Measurements from ENCODE around the gene VDR.

DNA sequence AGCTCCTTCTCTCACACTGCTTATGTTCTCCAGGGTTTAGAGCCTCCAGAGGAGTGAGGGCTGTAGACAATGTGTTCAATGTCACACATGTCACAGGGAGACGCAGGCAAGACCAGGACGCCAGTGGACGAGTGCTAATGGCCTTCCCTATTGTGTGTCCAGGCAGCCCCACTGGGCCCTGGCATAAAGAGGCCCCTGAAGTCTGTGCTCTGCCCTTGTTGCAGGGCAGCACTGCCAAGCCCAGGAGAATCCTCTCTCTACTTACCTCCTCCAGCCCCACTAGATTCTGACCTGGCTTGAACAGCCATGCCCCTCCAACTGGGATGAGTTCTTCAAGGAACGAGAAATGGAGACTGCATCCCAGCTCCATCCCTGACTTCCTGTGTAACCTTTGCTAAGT, 33.8 kb upstream of the VDR start:
- TF ChIP-seq EZH2phosphoT487 (IDR thresholded peaks at IDR 0.05; ENCODE audit: borderline replicate concordance), result no peak
- TF ChIP-seq, protein P1, sequence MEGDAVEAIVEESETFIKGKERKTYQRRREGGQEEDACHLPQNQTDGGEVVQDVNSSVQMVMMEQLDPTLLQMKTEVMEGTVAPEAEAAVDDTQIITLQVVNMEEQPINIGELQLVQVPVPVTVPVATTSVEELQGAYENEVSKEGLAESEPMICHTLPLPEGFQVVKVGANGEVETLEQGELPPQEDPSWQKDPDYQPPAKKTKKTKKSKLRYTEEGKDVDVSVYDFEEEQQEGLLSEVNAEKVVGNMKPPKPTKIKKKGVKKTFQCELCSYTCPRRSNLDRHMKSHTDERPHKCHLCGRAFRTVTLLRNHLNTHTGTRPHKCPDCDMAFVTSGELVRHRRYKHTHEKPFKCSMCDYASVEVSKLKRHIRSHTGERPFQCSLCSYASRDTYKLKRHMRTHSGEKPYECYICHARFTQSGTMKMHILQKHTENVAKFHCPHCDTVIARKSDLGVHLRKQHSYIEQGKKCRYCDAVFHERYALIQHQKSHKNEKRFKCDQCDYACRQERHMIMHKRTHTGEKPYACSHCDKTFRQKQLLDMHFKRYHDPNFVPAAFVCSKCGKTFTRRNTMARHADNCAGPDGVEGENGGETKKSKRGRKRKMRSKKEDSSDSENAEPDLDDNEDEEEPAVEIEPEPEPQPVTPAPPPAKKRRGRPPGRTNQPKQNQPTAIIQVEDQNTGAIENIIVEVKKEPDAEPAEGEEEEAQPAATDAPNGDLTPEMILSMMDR (conservative IDR thresholded peaks at IDR 0.05; ENCODE audit: low read length), result no peak

Data from Loucy (cell line).